Measurements from ENCODE around the gene P2RY6.

DNA sequence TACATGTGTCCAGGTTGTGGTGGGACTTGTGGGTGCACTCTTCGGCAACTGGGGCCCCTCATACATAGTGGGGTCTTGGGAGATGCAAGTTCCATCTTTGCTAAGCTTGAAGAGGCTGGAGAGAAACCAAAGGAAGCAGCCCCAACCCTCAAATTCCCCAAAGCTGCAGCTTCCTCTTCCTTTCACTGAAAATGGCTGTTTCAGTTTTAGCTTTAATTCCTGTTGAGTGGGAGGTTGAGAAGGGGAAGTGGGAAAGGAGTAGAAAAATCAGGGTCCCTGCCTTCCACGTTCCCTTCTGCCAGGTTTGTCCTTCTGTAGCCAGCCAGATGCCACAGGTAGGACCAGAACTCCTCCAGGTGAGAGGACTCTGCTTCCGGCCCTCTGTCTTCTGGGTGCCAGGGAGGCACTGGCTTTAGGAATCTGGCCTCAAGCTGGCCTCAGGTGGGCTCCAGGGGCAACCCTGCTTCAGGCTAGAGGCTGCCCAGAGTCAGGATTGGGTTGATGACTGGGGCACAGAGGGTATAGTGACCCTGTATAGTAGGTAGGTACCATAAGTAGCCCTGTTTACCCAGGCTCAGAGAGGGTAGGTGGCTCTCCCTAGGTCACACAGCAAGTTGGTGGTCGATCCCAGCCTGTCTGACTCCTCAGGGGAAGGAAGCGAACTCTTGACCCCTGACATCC, 16.2 kb downstream of the P2RY6 start:
- TF ChIP-seq CTCF (IDR thresholded peaks at IDR 0.05) (no peak), POLR2AphosphoS5 (IDR thresholded peaks at IDR 0.05) (no peak), POLR2A (IDR thresholded peaks at IDR 0.05) (no peak), EP300 (IDR thresholded peaks at IDR 0.05) (no peak)
